Body of pancreas (tissue), 4 donors: Measurements from ENCODE around the gene MAGEA1.
"Not testable (repeated sequence)": the region's sequence is repeated elsewhere in the genome, so short reads cannot be mapped to it uniquely, and the experiment has no call there.

Experiments used
- POLR2A ChIP-seq, 3 donors: fragments of 450-650 bp; IDR thresholded peaks; one replicate each; pipeline ENCODE4 v1.6.1; 2016; ENCODE audit warnings: antibody characterized with exemption in 3 of 3, mild to moderate bottlenecking in 2 of 3
- TF ChIP-seq, protein P1 (sequence below), 7 experiments: fragments of 450-650 bp in 4 of 7; fragments of 200-600 bp in 3 of 7; sonication (generic) in 3 of 7; IDR thresholded peaks; one replicate each; pipeline ENCODE4 v1.5.1; 2016 to 2019; ENCODE audit warnings: antibody characterized with exemption in 7 of 7

DNA sequence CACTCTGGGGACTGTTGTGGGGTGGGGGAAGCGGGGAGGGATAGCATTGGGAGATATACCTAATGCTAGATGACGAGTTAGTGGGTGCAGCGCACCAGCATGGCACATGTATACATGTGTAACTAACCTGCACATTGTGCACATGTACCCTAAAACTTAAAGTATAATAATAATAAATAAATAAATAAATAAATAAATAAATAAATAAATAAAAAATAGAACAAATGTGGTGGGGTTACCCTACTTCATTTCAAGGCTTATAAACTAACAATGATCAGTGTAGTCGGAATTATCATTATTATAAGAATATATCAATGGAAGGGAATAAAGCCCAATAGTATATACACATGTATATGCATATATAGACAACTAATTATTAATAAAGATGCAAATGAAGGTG, 10.7 kb upstream of the MAGEA1 start:
- TF ChIP-seq, protein P1, sequence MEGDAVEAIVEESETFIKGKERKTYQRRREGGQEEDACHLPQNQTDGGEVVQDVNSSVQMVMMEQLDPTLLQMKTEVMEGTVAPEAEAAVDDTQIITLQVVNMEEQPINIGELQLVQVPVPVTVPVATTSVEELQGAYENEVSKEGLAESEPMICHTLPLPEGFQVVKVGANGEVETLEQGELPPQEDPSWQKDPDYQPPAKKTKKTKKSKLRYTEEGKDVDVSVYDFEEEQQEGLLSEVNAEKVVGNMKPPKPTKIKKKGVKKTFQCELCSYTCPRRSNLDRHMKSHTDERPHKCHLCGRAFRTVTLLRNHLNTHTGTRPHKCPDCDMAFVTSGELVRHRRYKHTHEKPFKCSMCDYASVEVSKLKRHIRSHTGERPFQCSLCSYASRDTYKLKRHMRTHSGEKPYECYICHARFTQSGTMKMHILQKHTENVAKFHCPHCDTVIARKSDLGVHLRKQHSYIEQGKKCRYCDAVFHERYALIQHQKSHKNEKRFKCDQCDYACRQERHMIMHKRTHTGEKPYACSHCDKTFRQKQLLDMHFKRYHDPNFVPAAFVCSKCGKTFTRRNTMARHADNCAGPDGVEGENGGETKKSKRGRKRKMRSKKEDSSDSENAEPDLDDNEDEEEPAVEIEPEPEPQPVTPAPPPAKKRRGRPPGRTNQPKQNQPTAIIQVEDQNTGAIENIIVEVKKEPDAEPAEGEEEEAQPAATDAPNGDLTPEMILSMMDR (IDR thresholded peaks at IDR 0.05) = not testable (repeated sequence)
- TF ChIP-seq POLR2A (IDR thresholded peaks at IDR 0.05) = not testable (repeated sequence)
